ENCODE results near the gene RTN4IP1. TPM values are rescaled to one million over a fixed set of nuclear protein-coding genes. Genes with fewer than 3 reads are reported as not detected.

RTN4IP1 gene
- polyA plus RNA-seq, 3 donors: 9.4 to 12.4 (median 10.2) TPM

DNA sequence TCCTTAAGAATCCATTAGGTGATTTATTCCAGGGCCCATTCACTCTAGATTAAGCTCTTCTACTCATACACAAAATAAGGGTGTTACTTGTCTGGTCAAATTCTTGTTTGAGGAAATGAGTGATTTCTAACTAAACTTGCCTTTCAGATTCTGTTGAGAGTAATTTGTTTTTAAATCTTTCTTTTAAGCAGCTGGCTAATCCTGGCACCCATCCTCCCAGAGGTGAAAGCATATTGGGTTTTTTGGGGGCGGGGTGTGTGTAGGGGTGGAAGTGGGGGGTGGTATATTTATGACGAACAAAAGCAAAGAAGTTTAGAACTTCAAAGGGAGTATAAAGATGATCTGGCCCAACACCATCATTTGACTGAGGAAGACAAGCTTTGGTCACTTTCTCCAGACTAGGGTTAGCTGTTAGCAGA is 94.7 kb downstream of the RTN4IP1 start:
- no peak for DNase-seq (ENCODE audit: extremely low read depth in 1 of 11, low read depth in 9 of 11, low spot score in 4 of 11)

DNA sequence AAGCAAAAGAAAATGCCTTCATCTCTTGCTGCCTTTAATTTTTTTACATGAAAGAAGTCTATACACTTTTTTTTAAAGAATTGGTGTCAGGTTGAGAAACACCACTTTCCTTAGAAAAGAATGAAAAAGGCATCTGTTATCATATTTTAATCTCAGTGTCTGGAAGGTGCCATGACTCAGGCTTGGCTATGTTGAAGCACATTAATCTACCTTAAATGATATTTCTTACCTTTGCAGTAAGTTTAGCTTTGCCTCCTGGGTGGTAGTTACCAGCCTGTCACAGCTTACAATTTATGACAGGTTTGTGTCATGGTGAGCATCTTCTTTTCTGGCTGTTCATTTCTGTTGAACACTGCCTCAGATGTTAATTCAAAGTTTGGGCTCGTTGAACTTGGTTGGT is 95.3 kb downstream of the RTN4IP1 start:
- DNase-seq (ENCODE audit: extremely low read depth in 1 of 11, low read depth in 9 of 11, low spot score in 4 of 11): no peak

DNA sequence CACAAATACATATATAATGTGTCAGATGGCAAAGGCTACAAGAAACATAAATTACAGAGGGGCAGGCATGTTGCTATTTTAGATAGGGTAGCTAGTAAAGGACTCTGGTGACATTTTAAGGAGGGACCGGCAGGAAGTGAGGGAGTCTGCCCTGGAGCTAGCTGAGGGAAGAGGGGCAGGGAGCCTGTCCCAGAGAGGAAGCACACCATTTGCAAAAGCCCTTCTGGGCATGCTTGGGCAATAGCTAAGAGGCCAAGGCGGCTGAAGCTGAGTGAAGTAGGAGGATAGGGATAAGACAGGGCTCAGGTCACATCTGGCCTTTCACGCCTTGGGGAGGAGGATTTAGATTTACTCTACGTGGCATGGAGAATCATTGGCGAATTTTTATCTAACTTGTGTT is 96.2 kb downstream of the RTN4IP1 start:
- no peak for DNase-seq (ENCODE audit: extremely low read depth in 1 of 11, low read depth in 9 of 11, low spot score in 4 of 11)

DNA sequence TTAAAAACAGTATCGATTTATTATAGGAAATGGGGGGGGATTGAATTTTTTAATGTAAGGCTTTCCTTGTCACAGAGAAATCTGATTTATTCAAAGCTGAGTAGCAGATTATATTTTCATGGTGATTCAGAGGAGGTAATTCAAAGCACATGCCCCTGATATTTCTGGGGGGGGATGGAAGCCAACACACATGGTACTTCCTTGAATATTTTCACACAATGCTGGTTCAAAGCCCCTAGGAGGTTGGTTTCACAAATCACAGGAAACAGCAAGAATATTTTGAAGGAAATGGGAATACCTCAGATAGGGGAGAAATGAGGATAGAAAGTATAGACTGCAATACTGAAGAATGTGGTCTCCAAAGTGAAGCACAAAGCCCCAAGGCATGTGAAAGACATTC is 98.8 kb downstream of the RTN4IP1 start:
- no peak for DNase-seq (ENCODE audit: extremely low read depth in 1 of 11, low read depth in 9 of 11, low spot score in 4 of 11)

DNA sequence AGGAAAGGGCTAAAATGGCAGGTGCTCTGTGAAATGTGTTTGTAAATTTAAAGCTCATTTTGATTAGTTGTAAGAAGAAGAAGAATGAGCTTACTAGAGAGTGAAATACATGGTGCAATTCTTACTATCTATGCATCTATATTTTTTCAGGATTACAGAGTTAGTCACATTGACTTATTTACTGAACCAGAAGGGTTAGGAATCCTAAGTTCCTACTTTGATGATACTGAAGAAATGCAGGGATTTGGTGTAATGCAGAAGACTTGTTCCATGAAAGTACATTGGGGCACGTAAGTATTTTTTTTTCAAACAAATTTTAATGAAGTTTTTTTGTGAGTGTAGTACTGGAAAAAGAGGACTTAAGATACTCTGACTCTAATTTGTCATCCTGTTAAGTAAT is 99.3 kb downstream of the RTN4IP1 start:
- no peak for DNase-seq (ENCODE audit: extremely low read depth in 1 of 11, low read depth in 9 of 11, low spot score in 4 of 11)

GRCh38 chr6:106529438-106529837 is 99.9 kb downstream of the RTN4IP1 start:
- no peak for DNase-seq (ENCODE audit: extremely low read depth in 1 of 11, low read depth in 9 of 11, low spot score in 4 of 11)

DNA sequence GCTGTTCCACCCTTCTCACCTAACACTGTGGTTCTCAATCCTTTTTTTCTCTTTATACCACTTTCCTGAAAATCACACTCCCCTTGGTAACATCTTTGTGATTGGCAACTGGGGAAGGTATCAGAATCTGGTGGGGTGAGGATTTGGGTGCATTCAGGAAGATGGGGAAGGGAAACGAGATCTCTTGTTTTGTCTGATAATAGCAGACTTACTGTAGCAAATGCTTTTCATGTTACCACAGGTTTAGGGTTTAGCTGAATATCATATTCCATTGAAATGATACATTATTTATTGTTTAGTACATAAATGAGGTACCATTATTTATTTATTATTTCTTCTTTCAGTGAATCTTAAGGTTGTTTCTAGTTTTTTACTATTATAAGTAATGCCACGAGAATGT is 100.8 kb downstream of the RTN4IP1 start:
- DNase-seq (ENCODE audit: extremely low read depth in 1 of 11, low read depth in 9 of 11, low spot score in 4 of 11): no peak

- DNase-seq (ENCODE audit: extremely low read depth in 1 of 11, low read depth in 9 of 11, low spot score in 4 of 11): no peak
Measured at GRCh38 chr6:106527979-106528378, 101.3 kb downstream of the RTN4IP1 start.

- DNase-seq (ENCODE audit: extremely low read depth in 1 of 11, low read depth in 9 of 11, low spot score in 4 of 11): no peak
Measured at GRCh38 chr6:106527117-106527516, 102.2 kb downstream of the RTN4IP1 start.

DNA sequence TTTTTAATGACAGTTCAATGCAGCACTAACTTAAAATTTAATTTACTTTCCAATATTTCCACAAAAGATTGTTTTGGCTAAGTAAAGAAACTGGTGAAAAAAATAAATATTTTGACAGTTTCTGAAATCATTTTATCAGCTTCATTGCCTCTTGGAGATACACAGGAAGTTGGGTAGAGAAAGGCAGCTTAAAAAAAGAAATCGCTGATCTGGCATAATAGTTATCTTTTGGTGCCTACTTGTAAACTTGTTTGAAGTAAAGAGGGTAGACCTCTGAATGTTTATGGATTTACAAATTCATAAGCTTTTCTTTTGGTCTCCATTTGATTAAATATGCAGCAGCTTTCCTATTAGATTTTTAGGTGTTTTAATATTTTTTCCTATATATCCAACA is 103.4 kb downstream of the RTN4IP1 start:
- DNase-seq (ENCODE audit: extremely low read depth in 1 of 11, low read depth in 9 of 11, low spot score in 4 of 11): no peak

- no peak for DNase-seq (ENCODE audit: extremely low read depth in 1 of 11, low read depth in 9 of 11, low spot score in 4 of 11)
Measured at GRCh38 chr6:106525107-106525881, 104.0 kb downstream of the RTN4IP1 start.

- DNase-seq (ENCODE audit: extremely low read depth in 1 of 11, low read depth in 9 of 11, low spot score in 4 of 11): no peak
Measured at GRCh38 chr6:106522562-106523250, 106.6 kb downstream of the RTN4IP1 start.

Other genes starting within 250 kb of the RTN4IP1 start
- 10 to 100 TPM; 16.3 to 20.9 (median 16.7) TPM for gene QRSL1, start 80 bp upstream of the RTN4IP1 start, polyA plus RNA-seq (ENCODE audit: insufficient read length in 3 of 3)